ENCODE results near the gene ADAMTS8. TPM values are rescaled to one million over a fixed set of nuclear protein-coding genes. Genes with fewer than 3 reads are reported as not detected.

ADAMTS8 gene
- total RNA-seq, 1 experiment from 2014 or later: 0.07 TPM

GRCh38 chr11:130472434-130472961 lies 44.1 kb upstream of the ADAMTS8 start (continued):
- TF ChIP-seq CTCF (IDR thresholded peaks at IDR 0.05 in 2 of 3, conservative IDR thresholded peaks at IDR 0.05 in 1 of 3; ENCODE audit: borderline replicate concordance in 1 of 3, insufficient read depth in 1 of 3, low read depth in 2 of 3, low read length in 2 of 3) (no peak), CBX3 (IDR thresholded peaks at IDR 0.05; ENCODE audit: low read depth) (no peak), POLR2A (IDR thresholded peaks at IDR 0.05; ENCODE audit: borderline replicate concordance, extremely low read depth, insufficient read depth, insufficient read length) (no peak)

DNA sequence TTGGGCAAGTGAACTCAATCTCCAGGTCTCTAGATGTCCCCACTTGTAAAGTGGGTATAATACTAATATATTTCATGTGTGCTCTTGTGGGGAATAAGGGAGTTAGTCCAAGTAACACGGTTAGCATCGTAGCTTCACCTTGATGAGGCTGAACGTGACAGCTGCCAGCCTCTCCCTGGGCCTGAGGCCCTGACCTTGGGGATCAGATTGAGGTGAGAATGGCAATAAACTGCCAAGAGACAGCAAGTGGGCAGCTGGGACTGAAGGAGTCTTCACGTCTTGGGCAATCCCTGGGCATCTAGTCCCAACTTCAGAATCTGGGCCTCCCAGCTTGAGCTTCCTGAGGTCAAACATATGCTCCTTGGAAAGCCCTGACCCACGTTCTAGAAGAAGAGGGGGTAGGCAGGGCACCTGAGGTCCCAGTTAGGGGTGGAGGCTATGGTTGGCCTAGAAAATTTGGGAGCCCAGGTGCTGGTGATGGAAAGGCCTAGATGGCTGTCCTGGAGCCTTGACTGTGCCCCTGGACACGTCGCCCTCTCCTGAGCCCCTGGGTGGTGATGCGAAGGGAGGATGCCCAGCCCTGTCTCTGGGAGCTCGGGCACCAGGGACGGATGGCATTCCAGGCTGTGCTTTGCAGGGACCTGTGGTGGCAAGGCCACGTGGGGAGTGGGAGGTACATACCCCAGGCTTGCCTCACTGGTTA lies 43.5 kb upstream of the ADAMTS8 start:
- Histone ChIP-seq H4K20me1 (ENCODE audit: insufficient read depth) (no peaks in the 10 kb centered on the region), H3K9ac (ENCODE audit: low read length) (no peak overlapping the region), H3K27me3 (ENCODE audit: insufficient read depth, low read length) (no peaks in the 10 kb centered on the region), H2AFZ (ENCODE audit: low read depth, low read length, poor library complexity, severe bottlenecking) (no peak overlapping the region), H3K4me2 (ENCODE audit: low read length) (no peak overlapping the region), H3K4me3 (replicated peaks in 1 of 2; ENCODE audit: low read depth in 1 of 2, low read length in 2 of 2) (no peak overlapping the region), H3K27ac (ENCODE audit: low read depth, low read length) (no peak overlapping the region), H3K36me3 (ENCODE audit: control insufficient read depth in 1 of 2, insufficient read depth in 2 of 2, low read length in 2 of 2) (no peaks in the 10 kb centered on the region), H3K9me2 (ENCODE audit: insufficient read depth) (no peaks in the 10 kb centered on the region), H3K79me2 (ENCODE audit: insufficient read depth, low read length) (no peaks in the 10 kb centered on the region), H3K4me1 (ENCODE audit: control insufficient read depth in 1 of 2, insufficient read depth in 2 of 2, low read length in 2 of 2) (no peaks in the 10 kb centered on the region), H3K9me3 (ENCODE audit: control insufficient read depth in 1 of 2, insufficient read depth in 1 of 2, low read depth in 1 of 2, low read length in 2 of 2) (no peaks in the 10 kb centered on the region)
- CTCF ChIA-PET: no interaction called here
- ATAC-seq (no peak), DNase-seq (ENCODE audit: low read depth, low spot score) (no peak)
- intact Hi-C loops (cut with micrococcal nuclease): no loop called here
- no TSS peak for BruUV-seq (replicated peaks)
- TF ChIP-seq JUND (IDR thresholded peaks at IDR 0.05): no peak
- TF ChIP-seq EZH2phosphoT487 (IDR thresholded peaks at IDR 0.05; ENCODE audit: borderline replicate concordance): no peak
- RAD21 ChIA-PET (ENCODE audit: low non-redundant PET in 1 of 2, low total read pairs in 2 of 2, uncharacterized antibody in 2 of 2, unreplicated experiment in 2 of 2): interaction anchor here in 1 of 2 experiments (0.5 kb wide), 1 partner anchor 24 kb away, joined by 3 read pairs; the partner anchor contains the start of gene ADAMTS15
- POLR2A ChIA-PET: no interaction called here

Measured in HCT116 (cell line).